HFF-Myc (cell line): ENCODE results near the gene DOCK4.

ENCODE experiments used
- DNase-seq: peaks from one replicate; pipeline ENCODE4 v3.0.0-alpha.2; 2011; ENCODE audit warnings: low read depth; ENCODE audit errors: extremely low read depth
- H3K4me3 ChIP-seq: replicated peaks from 2 replicates; pipeline ENCODE4 v1.5.1; 2011; ENCODE audit warnings: low read depth, mild to moderate bottlenecking, control low read depth, low read length
- TF ChIP-seq, protein P1 (sequence below): IDR thresholded peaks from 2 replicates; pipeline ENCODE4 v1.5.1; 2012; ENCODE audit warnings: mild to moderate bottlenecking, low read depth, low read length, control low read depth; ENCODE audit errors: missing control alignments

Gene DOCK4

DNA sequence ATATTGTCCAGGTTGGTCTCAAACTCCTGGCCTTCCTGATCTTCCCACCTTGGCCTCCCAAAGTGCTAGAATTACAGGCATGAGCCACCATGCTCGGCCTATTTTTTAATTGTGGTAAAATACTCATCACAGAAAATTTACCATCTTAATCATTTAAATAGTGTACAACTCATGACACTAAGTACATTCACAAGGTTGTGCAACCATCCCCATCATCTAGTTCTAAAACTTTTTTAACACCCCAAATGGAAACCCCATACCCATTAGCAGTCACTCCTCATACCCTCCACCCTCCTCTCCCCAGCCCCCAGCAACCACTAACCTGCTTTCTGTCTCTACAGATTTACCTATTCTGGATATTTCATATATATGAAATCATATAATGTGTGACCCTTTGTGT, 90.3 kb downstream of the DOCK4 start:
- TF ChIP-seq, protein P1, sequence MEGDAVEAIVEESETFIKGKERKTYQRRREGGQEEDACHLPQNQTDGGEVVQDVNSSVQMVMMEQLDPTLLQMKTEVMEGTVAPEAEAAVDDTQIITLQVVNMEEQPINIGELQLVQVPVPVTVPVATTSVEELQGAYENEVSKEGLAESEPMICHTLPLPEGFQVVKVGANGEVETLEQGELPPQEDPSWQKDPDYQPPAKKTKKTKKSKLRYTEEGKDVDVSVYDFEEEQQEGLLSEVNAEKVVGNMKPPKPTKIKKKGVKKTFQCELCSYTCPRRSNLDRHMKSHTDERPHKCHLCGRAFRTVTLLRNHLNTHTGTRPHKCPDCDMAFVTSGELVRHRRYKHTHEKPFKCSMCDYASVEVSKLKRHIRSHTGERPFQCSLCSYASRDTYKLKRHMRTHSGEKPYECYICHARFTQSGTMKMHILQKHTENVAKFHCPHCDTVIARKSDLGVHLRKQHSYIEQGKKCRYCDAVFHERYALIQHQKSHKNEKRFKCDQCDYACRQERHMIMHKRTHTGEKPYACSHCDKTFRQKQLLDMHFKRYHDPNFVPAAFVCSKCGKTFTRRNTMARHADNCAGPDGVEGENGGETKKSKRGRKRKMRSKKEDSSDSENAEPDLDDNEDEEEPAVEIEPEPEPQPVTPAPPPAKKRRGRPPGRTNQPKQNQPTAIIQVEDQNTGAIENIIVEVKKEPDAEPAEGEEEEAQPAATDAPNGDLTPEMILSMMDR, result no peak
- no peak overlapping the region for H3K4me3 ChIP-seq

GRCh38 chr7:112113913-112114575, 92.2 kb downstream of the DOCK4 start:
- TF ChIP-seq, protein P1, result no peak
- DNase-seq, result no peak
- no peak overlapping the region for H3K4me3 ChIP-seq

More for the DNA sequence above, 90.3 kb downstream of the DOCK4 start:
- DNase-seq, result no peak

DNA sequence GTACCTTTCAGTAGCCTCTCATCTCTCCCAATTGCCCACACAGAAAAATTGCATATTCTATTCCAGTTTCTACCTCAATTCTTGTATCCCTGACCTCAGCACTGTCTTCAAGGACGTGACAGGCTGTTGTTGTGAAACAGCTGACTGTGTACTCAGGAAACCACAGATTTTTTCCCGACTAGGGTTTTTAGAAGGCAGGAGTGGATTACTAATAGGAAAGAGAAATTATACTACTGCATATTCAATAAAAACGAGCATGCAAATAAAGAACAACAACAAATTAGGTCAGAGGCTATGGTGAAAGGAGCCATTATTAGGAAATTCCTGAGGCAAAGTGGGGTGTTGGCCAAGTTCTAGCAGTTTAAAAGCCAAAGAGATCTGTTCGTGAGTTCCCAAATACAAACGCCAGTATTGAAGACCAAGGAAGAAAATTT, 93.4 kb downstream of the DOCK4 start:
- DNase-seq, result no peak
- H3K4me3 ChIP-seq, result no peak overlapping the region
- TF ChIP-seq, protein P1, result no peak

GRCh38 chr7:112110651-112111050, 95.5 kb downstream of the DOCK4 start:
- H3K4me3 ChIP-seq, result no peak overlapping the region
- TF ChIP-seq, protein P1, result no peak
- DNase-seq, result no peak

GRCh38 chr7:112110175-112110574, 96.0 kb downstream of the DOCK4 start:
- no peak overlapping the region for H3K4me3 ChIP-seq
- TF ChIP-seq, protein P1, result no peak
- no peak for DNase-seq

GRCh38 chr7:112108981-112109380, 97.2 kb downstream of the DOCK4 start:
- no peak for DNase-seq

More at GRCh38 chr7:112108981-112109380, 97.2 kb downstream of the DOCK4 start:
- TF ChIP-seq, protein P1, result no peak
- no peak overlapping the region for H3K4me3 ChIP-seq
